Nephron progenitor cell (in vitro differentiated cells): ENCODE measurements around the gene PPP6R1.
A peak's percentile ranks its signal among the peaks of the same experiment; 100 is the strongest.

ENCODE experiments used
- DNase-seq: peaks from one replicate; pipeline ENCODE4 v3.0.0; 2021
- H3K27ac Mint-ChIP-seq: 2 replicates; pipeline ENCODE4 v1.8.0; 2021; ENCODE audit warnings: mild to moderate bottlenecking, moderate library complexity, mixed read lengths
- H3K27me3 Mint-ChIP-seq: 2 replicates; pipeline ENCODE4 v1.8.0; 2021; ENCODE audit warnings: mild to moderate bottlenecking, low read depth, mixed read lengths; ENCODE audit not compliant: poor library complexity
- H3K36me3 Mint-ChIP-seq: 2 replicates; pipeline ENCODE4 v1.8.0; 2021; ENCODE audit warnings: low read depth, mixed read lengths
- H3K4me1 Mint-ChIP-seq: 2 replicates; pipeline ENCODE4 v1.8.0; 2021; ENCODE audit warnings: mixed read lengths
- H3K4me3 Mint-ChIP-seq: 2 replicates; pipeline ENCODE4 v1.8.0; 2021; ENCODE audit warnings: mild to moderate bottlenecking, moderate library complexity, mixed read lengths
- H3K9me3 Mint-ChIP-seq: 2 replicates; pipeline ENCODE4 v1.8.0; 2021; ENCODE audit warnings: mild to moderate bottlenecking, moderate library complexity, mixed read lengths
- TF ChIP-seq, protein P1 (sequence below): fragments of 200-600 bp; sonication (generic); IDR thresholded peaks from 2 replicates; pipeline ENCODE4 v1.5.0; 2021; ENCODE audit warnings: antibody characterized with exemption

The PPP6R1 gene

GRCh38 chr19:55258828-55259539 lies at the start of gene PPP6R1:
Gene PPP6R1 (minus strand): TSS chr19:55259017. CDS start chr19:55247103, 11,914 bp downstream.
- Mint-ChIP-seq H3K27me3 (no peaks in the 10 kb centered on the region), H3K9me3 (no peaks in the 10 kb centered on the region), H3K4me1 (peaks cover 49% of the 10 kb centered on the region), H3K36me3 (peaks cover 15% of the 10 kb centered on the region), H3K27ac (peak within 1 kb of the TSS; percentile 99), H3K4me3 (peak within 1 kb of the TSS; percentile 97)
- TF ChIP-seq, protein P1, sequence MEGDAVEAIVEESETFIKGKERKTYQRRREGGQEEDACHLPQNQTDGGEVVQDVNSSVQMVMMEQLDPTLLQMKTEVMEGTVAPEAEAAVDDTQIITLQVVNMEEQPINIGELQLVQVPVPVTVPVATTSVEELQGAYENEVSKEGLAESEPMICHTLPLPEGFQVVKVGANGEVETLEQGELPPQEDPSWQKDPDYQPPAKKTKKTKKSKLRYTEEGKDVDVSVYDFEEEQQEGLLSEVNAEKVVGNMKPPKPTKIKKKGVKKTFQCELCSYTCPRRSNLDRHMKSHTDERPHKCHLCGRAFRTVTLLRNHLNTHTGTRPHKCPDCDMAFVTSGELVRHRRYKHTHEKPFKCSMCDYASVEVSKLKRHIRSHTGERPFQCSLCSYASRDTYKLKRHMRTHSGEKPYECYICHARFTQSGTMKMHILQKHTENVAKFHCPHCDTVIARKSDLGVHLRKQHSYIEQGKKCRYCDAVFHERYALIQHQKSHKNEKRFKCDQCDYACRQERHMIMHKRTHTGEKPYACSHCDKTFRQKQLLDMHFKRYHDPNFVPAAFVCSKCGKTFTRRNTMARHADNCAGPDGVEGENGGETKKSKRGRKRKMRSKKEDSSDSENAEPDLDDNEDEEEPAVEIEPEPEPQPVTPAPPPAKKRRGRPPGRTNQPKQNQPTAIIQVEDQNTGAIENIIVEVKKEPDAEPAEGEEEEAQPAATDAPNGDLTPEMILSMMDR = no peak
- DNase-seq = peak; percentile 97

DNA sequence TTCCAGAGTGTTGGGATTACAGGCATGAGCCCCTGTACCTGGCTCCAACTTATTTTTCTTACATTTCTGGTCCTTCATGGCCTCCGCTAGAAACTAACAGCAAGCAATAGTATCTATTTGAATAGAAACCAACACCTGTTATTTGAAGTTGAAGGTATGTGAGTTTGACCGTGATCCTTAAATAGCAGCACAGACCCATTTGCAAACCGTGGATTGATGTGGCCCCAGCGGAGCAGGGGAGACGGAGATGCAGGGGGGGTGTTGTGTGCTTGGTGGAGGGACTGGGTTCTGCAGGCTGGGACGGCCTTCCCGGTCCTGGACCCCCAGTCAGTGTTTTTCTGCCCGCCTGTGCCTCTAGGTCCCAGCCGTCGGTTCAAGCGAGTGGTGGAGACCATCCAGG lies 49.5 kb upstream of the PPP6R1 start:
- no peaks in the 10 kb centered on the region for H3K27me3 Mint-ChIP-seq
- no peak overlapping the region for H3K4me3 Mint-ChIP-seq
- peaks cover 59% of the 10 kb centered on the region for H3K36me3 Mint-ChIP-seq
- H3K27ac Mint-ChIP-seq = no peak overlapping the region
- no peak for DNase-seq
- H3K4me1 Mint-ChIP-seq = peaks cover 12% of the 10 kb centered on the region
- no peaks in the 10 kb centered on the region for H3K9me3 Mint-ChIP-seq
- TF ChIP-seq, protein P1 = no peak

DNA sequence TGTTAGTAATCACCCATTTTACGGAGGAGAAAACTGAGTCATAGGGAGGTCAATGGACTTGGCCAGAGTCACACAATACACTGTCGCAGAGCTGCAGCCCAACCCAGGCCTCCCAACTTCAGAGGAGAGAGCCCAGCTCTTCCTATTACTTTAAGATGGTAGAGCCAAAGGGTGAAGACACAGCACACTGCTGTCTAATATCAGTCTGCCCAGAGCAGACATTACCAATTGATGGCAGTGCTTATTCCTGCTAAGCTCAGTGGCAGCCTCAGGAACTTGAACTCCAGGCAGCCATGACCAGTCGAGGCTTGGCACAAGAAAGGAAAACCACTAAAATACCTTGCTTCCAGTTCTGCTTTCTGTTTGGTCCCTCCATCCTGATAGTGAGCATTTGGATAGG lies 47.9 kb upstream of the PPP6R1 start:
- no peaks in the 10 kb centered on the region for H3K9me3 Mint-ChIP-seq
- H3K27ac Mint-ChIP-seq = no peak overlapping the region
- DNase-seq = no peak
- peaks cover 11% of the 10 kb centered on the region for H3K4me1 Mint-ChIP-seq
- no peak overlapping the region for H3K4me3 Mint-ChIP-seq
- H3K27me3 Mint-ChIP-seq = no peaks in the 10 kb centered on the region
- TF ChIP-seq, protein P1 = no peak
- peaks cover 61% of the 10 kb centered on the region for H3K36me3 Mint-ChIP-seq

DNA sequence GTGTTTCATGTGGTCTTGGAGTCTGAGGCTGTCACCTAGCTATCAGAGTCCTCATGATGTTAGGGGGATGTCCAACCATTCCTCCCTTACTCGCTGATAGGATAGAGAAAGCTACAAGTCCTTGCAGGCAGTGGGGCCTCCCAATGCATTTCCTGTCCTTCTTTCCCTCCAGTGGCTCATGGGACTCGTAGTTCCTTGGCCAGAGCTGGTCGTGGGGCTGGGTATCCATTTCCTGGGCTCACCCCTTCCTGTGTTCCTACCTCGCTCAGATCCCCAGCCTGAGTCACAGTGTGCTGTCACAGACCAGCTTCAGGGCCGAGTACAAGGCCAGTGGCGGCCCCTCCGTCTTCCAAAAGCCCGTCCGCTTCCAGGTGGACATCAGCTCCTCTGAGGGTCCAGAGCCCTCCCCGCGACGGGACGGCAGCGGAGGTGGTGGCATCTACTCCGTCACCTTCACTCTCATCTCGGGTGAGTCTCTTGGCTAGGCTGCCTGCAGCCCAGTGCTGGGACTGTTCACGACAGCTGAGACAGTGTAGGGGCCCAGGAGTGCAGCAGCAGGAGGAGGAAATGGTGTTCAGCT lies 47.3 kb upstream of the PPP6R1 start:
- Mint-ChIP-seq H3K4me1 (peaks cover 18% of the 10 kb centered on the region), H3K9me3 (no peaks in the 10 kb centered on the region), H3K36me3 (peaks cover 61% of the 10 kb centered on the region), H3K4me3 (no peak overlapping the region), H3K27ac (no peak overlapping the region), H3K27me3 (no peaks in the 10 kb centered on the region)
- DNase-seq = no peak
- TF ChIP-seq, protein P1 = no peak

DNA sequence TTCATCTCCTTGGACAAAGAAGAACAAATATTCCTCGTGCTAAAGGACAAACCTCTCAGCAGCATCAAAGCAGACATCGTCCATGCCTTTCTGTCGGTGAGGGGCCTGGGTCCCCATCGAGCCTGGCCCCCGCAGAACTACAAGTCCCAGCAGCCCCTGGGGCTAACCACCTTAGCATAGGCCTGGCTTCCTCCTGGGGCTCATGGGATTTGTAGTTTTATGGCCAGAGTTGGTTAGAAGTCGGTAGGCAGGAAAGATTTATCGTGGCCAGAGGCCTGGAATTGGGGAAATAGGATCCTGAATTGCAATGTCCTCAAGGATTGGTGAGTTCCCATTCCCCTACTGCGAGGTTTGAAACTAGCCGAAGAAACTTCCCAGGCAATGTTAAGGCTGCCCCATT lies 46.7 kb upstream of the PPP6R1 start:
- H3K4me3 Mint-ChIP-seq = no peak overlapping the region
- TF ChIP-seq, protein P1 = no peak
- H3K36me3 Mint-ChIP-seq = peaks cover 64% of the 10 kb centered on the region
- H3K9me3 Mint-ChIP-seq = no peaks in the 10 kb centered on the region
- DNase-seq = peak; percentile 68
- H3K4me1 Mint-ChIP-seq = peaks cover 23% of the 10 kb centered on the region
- H3K27ac Mint-ChIP-seq = peak overlapping the region; percentile 87
- peaks cover 4% of the 10 kb centered on the region for H3K27me3 Mint-ChIP-seq

DNA sequence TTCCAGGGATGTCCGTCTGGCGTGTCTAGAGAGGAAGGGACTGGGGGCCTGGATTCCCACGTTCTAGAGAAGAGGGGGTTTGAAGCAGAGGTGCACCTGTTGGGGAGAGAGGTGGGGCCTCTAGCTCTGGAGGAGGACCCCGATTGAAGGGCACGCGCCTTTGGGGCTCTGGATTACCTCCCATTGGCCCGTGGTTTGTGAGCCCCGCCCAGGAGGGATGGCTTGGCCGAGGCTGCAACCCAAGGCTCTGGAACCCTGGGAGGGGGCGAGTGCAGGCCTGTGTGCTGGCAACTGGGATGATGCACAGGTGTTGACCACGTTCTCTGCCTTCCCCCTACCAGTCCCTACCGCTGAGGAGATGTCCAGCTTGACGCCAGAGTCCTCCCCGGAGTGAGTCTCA lies 46.2 kb upstream of the PPP6R1 start:
- Mint-ChIP-seq H3K27me3 (peaks cover 4% of the 10 kb centered on the region), H3K27ac (no peak overlapping the region), H3K4me1 (peaks cover 24% of the 10 kb centered on the region), H3K36me3 (peaks cover 61% of the 10 kb centered on the region), H3K4me3 (no peak overlapping the region), H3K9me3 (no peaks in the 10 kb centered on the region)
- no peak for DNase-seq
- TF ChIP-seq, protein P1 = no peak
